Endothelial cell of umbilical vein (primary cell): ENCODE results near the gene ALK. TPM values are rescaled to one million over a fixed set of nuclear protein-coding genes. Genes with fewer than 3 reads are reported as not detected.

Source experiments
- BruUV-seq: library from RNA; stranded (reverse); fragments of 400-500 nt; replicated peaks from 2 replicates; lab custom pipeline; 2021; lab: Mats Ljungman, UMichigan
- CTCF ChIA-PET: fragments of 300-600, 350-600 bp; sonication (Branson Sonifier 250); formaldehyde crosslinking; loops from one replicate; lab custom pipeline; 2021; ENCODE audit warnings: antibody characterized with exemption, inconsistent platforms; lab: Charles Lee
- POLR2A ChIA-PET: fragments of 300-600, 350-600 bp; sonication (Branson Sonifier 250); formaldehyde crosslinking; loops from one replicate; lab custom pipeline; 2021; ENCODE audit warnings: antibody characterized with exemption, inconsistent platforms; lab: Charles Lee
- DNase-seq: peaks from one replicate; pipeline ENCODE4 v3.0.0-alpha.2; 2011; ENCODE audit warnings: low read depth, low spot score
- FAIRE-seq: peaks from 2 replicates; lab custom pipeline; 2011; peaks lifted over from hg19 to GRCh38; lab: Jason Lieb, UNC
- H2AFZ ChIP-seq: 2 replicates; pipeline ENCODE4 v1.6.0; 2012; ENCODE audit warnings: low read depth, low read length, control low read depth, inconsistent platforms
- H3K27ac ChIP-seq: 2 replicates; pipeline ENCODE4 v1.5.1; 2011; ENCODE audit warnings: low read depth, mild to moderate bottlenecking, control low read depth, low read length, moderate library complexity; ENCODE audit not compliant: insufficient read depth
- H3K27me3 ChIP-seq, 2 experiments: 2 replicates each; pipeline versions ENCODE4 v1.6.0 to v1.6.1; 2011; ENCODE audit warnings: low read length in 2 of 2, mixed read lengths in 1 of 2; ENCODE audit not compliant: control insufficient read depth in 2 of 2, insufficient read depth in 2 of 2
- H3K36me3 ChIP-seq, 2 experiments: 2 replicates in 1 of 2; 3 replicates in 1 of 2; pipeline ENCODE4 v1.5.1; 2011; ENCODE audit warnings: low read length in 2 of 2, mild to moderate bottlenecking in 1 of 2, moderate library complexity in 1 of 2; ENCODE audit not compliant: control insufficient read depth in 2 of 2, insufficient read depth in 2 of 2; ENCODE audit errors: extremely low read depth in 1 of 2
- H3K4me1 ChIP-seq: 3 replicates; pipeline ENCODE4 v1.5.1; 2011; ENCODE audit warnings: mild to moderate bottlenecking, low read length; ENCODE audit not compliant: control insufficient read depth, insufficient read depth; ENCODE audit errors: extremely low read depth
- H3K4me2 ChIP-seq: 2 replicates; pipeline ENCODE4 v1.6.1; 2011; ENCODE audit warnings: low read length, control low read depth, mixed read lengths; ENCODE audit not compliant: insufficient read depth
- H3K4me3 ChIP-seq, 3 experiments: fragments of 200-600 bp in 1 of 3; sonication (generic), shearing (Covaris generic) in 1 of 3; replicated peaks in 1 of 3; 2 replicates each; pipeline ENCODE4 v1.5.1; 2011 to 2016; ENCODE audit warnings: control low read depth in 3 of 3, low read length in 3 of 3, mild to moderate bottlenecking in 2 of 3, inconsistent platforms in 1 of 3, low read depth in 1 of 3, moderate library complexity in 1 of 3; ENCODE audit not compliant: insufficient read depth in 1 of 3
- H3K79me2 ChIP-seq: 2 replicates; pipeline ENCODE4 v1.6.0; 2012; ENCODE audit warnings: low read length, inconsistent platforms; ENCODE audit not compliant: control insufficient read depth, insufficient read depth
- H3K9ac ChIP-seq: replicated peaks from 2 replicates; pipeline ENCODE3; 2011; ENCODE audit warnings: low read length, control low read depth; ENCODE audit not compliant: insufficient read depth; ENCODE audit errors: extremely low read depth
- H3K9me1 ChIP-seq: replicated peaks from 3 replicates; pipeline ENCODE4 v1.6.0; 2011; ENCODE audit warnings: mild to moderate bottlenecking, low read length; ENCODE audit not compliant: control insufficient read depth, insufficient read depth; ENCODE audit errors: extremely low read depth
- H3K9me3 ChIP-seq: replicated peaks from 2 replicates; pipeline ENCODE4 v1.5.1; 2012; ENCODE audit warnings: low read length, inconsistent platforms; ENCODE audit not compliant: control insufficient read depth, insufficient read depth
- H4K20me1 ChIP-seq: replicated peaks from 2 replicates; pipeline ENCODE3; 2011; ENCODE audit warnings: mild to moderate bottlenecking, low read length; ENCODE audit not compliant: control insufficient read depth, insufficient read depth; ENCODE audit errors: extremely low read depth
- EZH2 ChIP-seq: IDR thresholded peaks from 2 replicates; pipeline ENCODE4 v1.6.1; 2012; ENCODE audit warnings: borderline replicate concordance, low read depth, mild to moderate bottlenecking, moderate library complexity, low read length, inconsistent platforms; ENCODE audit not compliant: severe bottlenecking
- FOS ChIP-seq: IDR thresholded peaks from 2 replicates; pipeline ENCODE4 v1.6.1; 2011; ENCODE audit warnings: mild to moderate bottlenecking, low read length, moderate library complexity, borderline replicate concordance; ENCODE audit not compliant: insufficient read depth
- GATA2 ChIP-seq: IDR thresholded peaks from 2 replicates; pipeline ENCODE4 v1.7.0; 2011; ENCODE audit warnings: low read depth, mild to moderate bottlenecking, moderate library complexity, mixed read lengths, low read length; ENCODE audit not compliant: insufficient read length, insufficient read depth
- JUN ChIP-seq: IDR thresholded peaks from 2 replicates; pipeline ENCODE4 v1.6.1; 2011; ENCODE audit warnings: borderline replicate concordance, low read depth; ENCODE audit not compliant: insufficient read length, insufficient read depth
- MYC ChIP-seq: IDR thresholded peaks from one replicate; pipeline ENCODE4 v1.6.1; 2011; ENCODE audit warnings: mild to moderate bottlenecking, low read depth, low read length
- POLR2A ChIP-seq: IDR thresholded peaks from 2 replicates; pipeline ENCODE4 v1.6.1; 2012; ENCODE audit warnings: low read depth, mild to moderate bottlenecking, control low read depth, low read length
- POLR2AphosphoS5 ChIP-seq: IDR thresholded peaks from 2 replicates; pipeline ENCODE4 v1.6.1; 2012; ENCODE audit warnings: low read depth, mild to moderate bottlenecking, control low read depth, low read length, moderate library complexity; ENCODE audit not compliant: insufficient read depth
- dilution Hi-C: fragments of 300-500 bp; cut with MboI; formaldehyde crosslinking; loops from one replicate; pipeline ENCODE4 v1.15.0; 2019; ENCODE audit warnings: low sequenced_read_pairs; ENCODE audit not compliant: extremely low pct_ligation_motif_present
- intact Hi-C: fragments of 100-400 bp; cut with micrococcal nuclease; formaldehyde crosslinking; loops from one replicate; pipeline ENCODE4 v1.10.0; 2022
- polyA plus RNA-seq, 4 experiments: library from polyadenylated mRNA; depleted of rRNA in 3 of 4; stranded (reverse) in 3 of 4; unstranded in 1 of 4; fragments of >200 nt; gene quantifications; 2 replicates each; pipeline versions ENCODE4 v1.2.1 to v1.2.3, GENCODE V29; 2011 to 2012; ENCODE audit warnings: missing spikeins in 1 of 4
- total RNA-seq: library from RNA; stranded (reverse); gene quantifications from 2 replicates; pipeline ENCODE4 v1.2.3, GENCODE V29; 2021
- TF ChIP-seq, protein P1 (sequence below), 2 donors: IDR thresholded peaks; 1 replicate in 1 of 2; 2 replicates in 1 of 2; pipeline ENCODE4 v1.5.1; 2011; ENCODE audit warnings: low read length in 2 of 2, mild to moderate bottlenecking in 2 of 2, moderate library complexity in 2 of 2, control low read depth in 1 of 2, inconsistent platforms in 1 of 2, low read depth in 1 of 2; ENCODE audit not compliant: insufficient read depth in 1 of 2; ENCODE audit errors: extremely low read depth in 1 of 2
- TF ChIP-seq, protein P2 (sequence below): IDR thresholded peaks from 2 replicates; pipeline ENCODE4 v1.6.1; 2011; ENCODE audit not compliant: insufficient read depth, insufficient read length

Gene ALK
- total and polyA plus RNA-seq, 2 donors (not counting 3 experiments of a cell fraction or from before 2014, with no cell fraction given): not detected

DNA sequence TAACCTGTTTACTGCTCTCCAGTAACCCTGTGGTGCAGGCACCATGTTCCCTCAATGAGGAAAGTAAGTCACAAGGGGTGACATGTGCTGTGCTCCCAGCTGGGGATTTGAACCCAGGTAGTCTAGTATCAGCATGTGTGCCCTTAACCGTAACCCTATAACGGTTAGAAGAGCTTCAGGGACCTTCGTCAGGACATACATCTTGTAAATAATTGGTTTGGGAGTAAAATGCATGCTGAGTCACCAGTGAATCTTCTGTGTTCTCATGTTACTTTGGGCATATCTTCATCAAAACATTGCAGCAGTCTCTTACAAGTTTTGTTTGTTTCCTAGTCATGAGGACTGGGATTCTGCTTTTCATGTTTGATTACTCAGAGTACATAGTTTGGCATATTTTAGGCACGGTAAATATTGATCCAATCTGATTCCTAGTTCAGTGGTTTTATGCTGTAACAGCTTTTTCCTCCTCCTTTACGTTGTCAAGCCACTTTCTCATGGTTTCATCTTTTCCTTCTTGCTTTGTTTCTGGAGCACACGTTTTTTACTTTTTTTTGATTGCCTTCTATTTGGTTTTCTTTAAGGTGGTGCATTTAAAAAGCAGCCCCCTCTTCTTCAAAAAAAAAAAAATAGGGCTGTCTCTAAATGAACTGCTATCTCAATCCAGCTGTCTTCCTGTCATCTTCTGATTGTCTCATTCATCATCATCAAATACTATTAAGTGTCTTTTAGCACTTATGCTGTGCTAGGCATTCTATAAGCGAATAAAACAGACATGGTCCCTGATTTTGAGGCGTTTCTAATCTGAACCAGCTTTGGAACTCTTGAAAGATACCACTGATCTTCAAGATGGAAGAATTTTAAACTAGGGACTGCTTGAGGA lies 755.8 kb downstream of the ALK start:
- Histone ChIP-seq H3K4me2 (no peak overlapping the region), H3K27ac (no peak overlapping the region), H3K27me3 (no peaks in the 10 kb centered on the region), H2AFZ (no peak overlapping the region), H3K79me2 (no peaks in the 10 kb centered on the region), H3K36me3 (peaks cover 0 to 2% of the 10 kb centered on the region in 2 experiments), H3K9ac (no peak overlapping the region), H4K20me1 (no peaks in the 10 kb centered on the region), H3K4me1 (no peaks in the 10 kb centered on the region), H3K9me3 (no peaks in the 10 kb centered on the region), H3K9me1 (no peaks in the 10 kb centered on the region), H3K4me3 (no peak overlapping the region)
- DNase-seq (peak; percentile 3), FAIRE-seq (peak; percentile 12)
- BruUV-seq: no TSS peak
- POLR2A ChIA-PET: no interaction called here
- dilution Hi-C loops (no loop called here), intact Hi-C loops (no loop called here)
- TF ChIP-seq JUN (no peak), GATA2 (no peak), FOS (no peak), POLR2A (no peak), POLR2AphosphoS5 (no peak), EZH2 (no peak), MYC (no peak)
- TF ChIP-seq, protein P1, sequence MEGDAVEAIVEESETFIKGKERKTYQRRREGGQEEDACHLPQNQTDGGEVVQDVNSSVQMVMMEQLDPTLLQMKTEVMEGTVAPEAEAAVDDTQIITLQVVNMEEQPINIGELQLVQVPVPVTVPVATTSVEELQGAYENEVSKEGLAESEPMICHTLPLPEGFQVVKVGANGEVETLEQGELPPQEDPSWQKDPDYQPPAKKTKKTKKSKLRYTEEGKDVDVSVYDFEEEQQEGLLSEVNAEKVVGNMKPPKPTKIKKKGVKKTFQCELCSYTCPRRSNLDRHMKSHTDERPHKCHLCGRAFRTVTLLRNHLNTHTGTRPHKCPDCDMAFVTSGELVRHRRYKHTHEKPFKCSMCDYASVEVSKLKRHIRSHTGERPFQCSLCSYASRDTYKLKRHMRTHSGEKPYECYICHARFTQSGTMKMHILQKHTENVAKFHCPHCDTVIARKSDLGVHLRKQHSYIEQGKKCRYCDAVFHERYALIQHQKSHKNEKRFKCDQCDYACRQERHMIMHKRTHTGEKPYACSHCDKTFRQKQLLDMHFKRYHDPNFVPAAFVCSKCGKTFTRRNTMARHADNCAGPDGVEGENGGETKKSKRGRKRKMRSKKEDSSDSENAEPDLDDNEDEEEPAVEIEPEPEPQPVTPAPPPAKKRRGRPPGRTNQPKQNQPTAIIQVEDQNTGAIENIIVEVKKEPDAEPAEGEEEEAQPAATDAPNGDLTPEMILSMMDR (IDR thresholded peaks at IDR 0.05; ENCODE audit: extremely low read depth in 1 of 2, insufficient read depth in 1 of 2, low read depth in 1 of 2, low read length in 2 of 2): no peak
- TF ChIP-seq, protein P2, sequence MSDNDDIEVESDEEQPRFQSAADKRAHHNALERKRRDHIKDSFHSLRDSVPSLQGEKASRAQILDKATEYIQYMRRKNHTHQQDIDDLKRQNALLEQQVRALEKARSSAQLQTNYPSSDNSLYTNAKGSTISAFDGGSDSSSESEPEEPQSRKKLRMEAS: no peak
- CTCF ChIA-PET: interaction anchor here (1.4 kb wide), 1 partner anchor 9 kb away, joined by 3 read pairs; no protein-coding TSS in a partner anchor
